Astrocyte (in vitro differentiated cells and primary cell): Measurements from ENCODE around the gene ARAP1.

ENCODE experiments used
- EZH2 ChIP-seq: IDR thresholded peaks from 2 replicates; pipeline ENCODE4 v1.6.1; 2012; ENCODE audit warnings: mild to moderate bottlenecking, low read length, inconsistent platforms; ENCODE audit not compliant: insufficient read depth
- TF ChIP-seq, protein P1 (sequence below): IDR thresholded peaks from 2 replicates; pipeline ENCODE4 v1.5.1; 2011; ENCODE audit warnings: low read depth, mild to moderate bottlenecking, inconsistent platforms, low read length, moderate library complexity; ENCODE audit not compliant: insufficient read depth

DNA sequence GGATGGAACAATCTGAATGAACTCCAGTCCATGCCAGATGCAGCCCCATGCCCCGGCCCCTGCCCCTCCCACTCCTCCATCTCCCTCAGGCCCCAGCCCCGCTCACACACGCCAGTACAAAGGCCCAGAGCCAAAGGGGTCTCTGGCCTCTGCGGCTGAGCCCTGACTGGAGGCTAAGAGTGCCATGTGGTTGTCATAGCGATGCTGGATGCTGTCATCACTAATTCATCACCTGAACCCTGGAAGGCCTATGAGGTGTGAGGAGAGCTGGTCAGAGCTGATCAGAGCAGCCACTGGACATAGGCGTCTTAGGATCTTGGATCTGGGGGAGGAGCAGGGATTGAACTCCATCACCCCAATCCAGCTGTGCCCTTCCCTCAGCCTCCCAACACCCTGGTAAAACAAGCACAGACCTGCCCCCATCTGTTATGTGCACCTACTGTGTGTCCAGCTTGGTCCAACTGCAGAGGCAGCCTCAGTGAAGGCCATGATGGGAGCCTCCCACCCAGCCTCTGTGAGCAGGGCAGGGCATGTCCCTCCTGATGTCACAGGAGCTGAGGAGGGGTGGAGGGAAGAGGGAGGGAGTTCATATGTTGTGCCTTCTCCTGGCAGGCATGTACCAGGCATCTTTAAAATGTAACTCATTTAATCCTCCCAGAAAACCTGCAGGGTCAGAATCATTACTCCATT is 94.7 kb downstream of the ARAP1 start:
- TF ChIP-seq, protein P1, sequence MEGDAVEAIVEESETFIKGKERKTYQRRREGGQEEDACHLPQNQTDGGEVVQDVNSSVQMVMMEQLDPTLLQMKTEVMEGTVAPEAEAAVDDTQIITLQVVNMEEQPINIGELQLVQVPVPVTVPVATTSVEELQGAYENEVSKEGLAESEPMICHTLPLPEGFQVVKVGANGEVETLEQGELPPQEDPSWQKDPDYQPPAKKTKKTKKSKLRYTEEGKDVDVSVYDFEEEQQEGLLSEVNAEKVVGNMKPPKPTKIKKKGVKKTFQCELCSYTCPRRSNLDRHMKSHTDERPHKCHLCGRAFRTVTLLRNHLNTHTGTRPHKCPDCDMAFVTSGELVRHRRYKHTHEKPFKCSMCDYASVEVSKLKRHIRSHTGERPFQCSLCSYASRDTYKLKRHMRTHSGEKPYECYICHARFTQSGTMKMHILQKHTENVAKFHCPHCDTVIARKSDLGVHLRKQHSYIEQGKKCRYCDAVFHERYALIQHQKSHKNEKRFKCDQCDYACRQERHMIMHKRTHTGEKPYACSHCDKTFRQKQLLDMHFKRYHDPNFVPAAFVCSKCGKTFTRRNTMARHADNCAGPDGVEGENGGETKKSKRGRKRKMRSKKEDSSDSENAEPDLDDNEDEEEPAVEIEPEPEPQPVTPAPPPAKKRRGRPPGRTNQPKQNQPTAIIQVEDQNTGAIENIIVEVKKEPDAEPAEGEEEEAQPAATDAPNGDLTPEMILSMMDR: no peak
- no peak for TF ChIP-seq EZH2
